NCI-H460 (cell line): ENCODE measurements around the gene ACOXL. TPM values are rescaled to one million over a fixed set of nuclear protein-coding genes. Genes with fewer than 3 reads are reported as not detected.

ENCODE experiments used
- DNase-seq: peaks from one replicate; pipeline ENCODE4 v3.0.0-alpha.2; 2016; ENCODE audit warnings: low read depth; ENCODE audit errors: extremely low read depth
- total RNA-seq: library from RNA; depleted of rRNA; stranded (reverse); fragments of >200 nt; shearing (Covaris generic); gene quantifications from 2 replicates; pipeline ENCODE4 v1.2.3, GENCODE V29; 2014

ACOXL gene
- total RNA-seq, 1 experiment from 2014 or later: not detected

- no peak for DNase-seq
These were observed 57.3 kb downstream of the ACOXL start for GRCh38 chr2:110789706-110790105.

- no peak for DNase-seq
These were observed 58.5 kb downstream of the ACOXL start for GRCh38 chr2:110790907-110791306.

GRCh38 chr2:110791435-110791834 is 59.1 kb downstream of the ACOXL start:
- DNase-seq: no peak

- DNase-seq: no peak
These were observed 60.7 kb downstream of the ACOXL start for GRCh38 chr2:110793034-110793433.

GRCh38 chr2:110794390-110794789 is 62.0 kb downstream of the ACOXL start:
- DNase-seq: no peak

GRCh38 chr2:110794951-110795350 is 62.6 kb downstream of the ACOXL start:
- no peak for DNase-seq

- no peak for DNase-seq
These were observed 64.4 kb downstream of the ACOXL start for GRCh38 chr2:110796716-110797301.

- no peak for DNase-seq
These were observed 67.0 kb downstream of the ACOXL start for GRCh38 chr2:110799376-110799775.

GRCh38 chr2:110800611-110801402 is 68.4 kb downstream of the ACOXL start:
- no peak for DNase-seq

GRCh38 chr2:110802208-110802932 is 70.0 kb downstream of the ACOXL start:
- no peak for DNase-seq

GRCh38 chr2:110804433-110804832 is 72.1 kb downstream of the ACOXL start:
- DNase-seq: no peak

GRCh38 chr2:110804915-110805314 is 72.5 kb downstream of the ACOXL start:
- DNase-seq: no peak

GRCh38 chr2:110805894-110806452 is 73.6 kb downstream of the ACOXL start:
- DNase-seq: no peak

GRCh38 chr2:110807522-110807921 is 75.1 kb downstream of the ACOXL start:
- no peak for DNase-seq

GRCh38 chr2:110810404-110810803 is 78.0 kb downstream of the ACOXL start:
- no peak for DNase-seq

- no peak for DNase-seq
These were observed 80.6 kb downstream of the ACOXL start for GRCh38 chr2:110812726-110813645.

- DNase-seq: no peak
These were observed 81.5 kb downstream of the ACOXL start for GRCh38 chr2:110813896-110814295.

GRCh38 chr2:110815938-110816337 is 83.6 kb downstream of the ACOXL start:
- DNase-seq: no peak

- no peak for DNase-seq
These were observed 84.3 kb downstream of the ACOXL start for GRCh38 chr2:110816404-110817365.
